ENCODE results near the gene PAX2.

PAX2 gene

DNA sequence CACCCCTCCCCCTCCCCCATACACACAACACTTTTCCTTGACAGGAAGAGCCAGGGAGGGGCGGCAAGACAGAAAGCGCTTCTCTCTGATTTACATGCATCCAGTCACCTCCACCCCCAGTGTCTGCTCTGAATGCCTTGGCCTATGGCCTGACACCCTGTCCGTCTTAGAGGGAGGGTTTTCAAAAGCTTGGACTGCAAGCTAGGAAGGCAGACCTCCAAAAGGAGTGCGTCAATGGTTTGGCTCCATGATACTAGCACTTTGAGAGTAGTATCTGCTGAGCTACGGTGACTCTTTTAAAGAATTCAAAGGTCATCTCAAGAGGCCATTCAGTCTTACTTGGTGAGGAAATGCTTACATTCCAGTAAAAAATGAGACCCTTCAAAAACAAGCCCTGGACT is 20.3 kb upstream of the PAX2 start:
- no peak for DNase-seq

DNA sequence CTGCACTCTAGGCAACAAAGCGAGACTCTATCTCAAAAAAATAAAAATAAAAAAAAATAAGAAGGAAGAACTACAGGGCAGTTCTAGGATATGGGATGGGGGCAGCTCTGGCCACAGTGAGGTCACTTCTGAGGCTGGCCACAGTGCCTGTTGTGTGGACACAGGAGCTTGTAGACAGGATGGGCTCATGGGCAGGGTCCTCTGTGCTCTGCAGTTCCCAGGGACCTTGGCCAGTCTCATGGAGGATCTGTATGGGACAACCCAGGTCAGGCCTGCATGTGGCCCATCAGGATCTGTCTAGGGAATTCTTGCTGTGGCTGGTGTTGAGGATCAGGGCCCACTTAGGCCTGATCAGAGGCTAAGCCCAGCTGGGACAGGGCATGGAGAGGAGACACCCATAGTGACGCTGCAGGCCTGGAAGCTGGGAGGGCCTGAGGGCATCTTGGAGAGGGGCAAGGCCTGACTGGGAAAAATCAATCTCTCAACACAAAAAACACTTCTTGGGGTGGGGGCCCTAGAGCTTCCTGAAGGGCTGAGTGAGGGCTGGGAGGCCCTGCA is 19.4 kb upstream of the PAX2 start:
- no peak for DNase-seq

DNA sequence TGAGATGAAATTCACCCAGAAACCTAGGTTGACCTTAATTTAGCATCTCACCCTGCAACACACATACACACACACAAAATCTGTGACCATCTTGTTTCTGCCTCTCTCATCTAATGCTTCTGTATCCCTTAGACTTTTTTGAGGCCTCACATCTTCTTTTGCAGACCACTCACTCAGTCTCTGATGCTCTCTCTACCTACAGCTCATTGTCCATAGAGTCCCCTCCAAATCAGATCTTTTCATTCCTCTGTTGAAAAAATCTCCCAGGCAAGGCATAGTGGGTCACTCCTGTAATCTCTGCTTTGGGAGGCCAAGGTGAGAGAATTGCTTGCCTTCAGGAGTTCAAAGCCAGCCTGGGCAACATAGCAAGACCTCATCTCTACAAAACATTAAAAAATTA is 17.6 kb upstream of the PAX2 start:
- no peak for DNase-seq

DNA sequence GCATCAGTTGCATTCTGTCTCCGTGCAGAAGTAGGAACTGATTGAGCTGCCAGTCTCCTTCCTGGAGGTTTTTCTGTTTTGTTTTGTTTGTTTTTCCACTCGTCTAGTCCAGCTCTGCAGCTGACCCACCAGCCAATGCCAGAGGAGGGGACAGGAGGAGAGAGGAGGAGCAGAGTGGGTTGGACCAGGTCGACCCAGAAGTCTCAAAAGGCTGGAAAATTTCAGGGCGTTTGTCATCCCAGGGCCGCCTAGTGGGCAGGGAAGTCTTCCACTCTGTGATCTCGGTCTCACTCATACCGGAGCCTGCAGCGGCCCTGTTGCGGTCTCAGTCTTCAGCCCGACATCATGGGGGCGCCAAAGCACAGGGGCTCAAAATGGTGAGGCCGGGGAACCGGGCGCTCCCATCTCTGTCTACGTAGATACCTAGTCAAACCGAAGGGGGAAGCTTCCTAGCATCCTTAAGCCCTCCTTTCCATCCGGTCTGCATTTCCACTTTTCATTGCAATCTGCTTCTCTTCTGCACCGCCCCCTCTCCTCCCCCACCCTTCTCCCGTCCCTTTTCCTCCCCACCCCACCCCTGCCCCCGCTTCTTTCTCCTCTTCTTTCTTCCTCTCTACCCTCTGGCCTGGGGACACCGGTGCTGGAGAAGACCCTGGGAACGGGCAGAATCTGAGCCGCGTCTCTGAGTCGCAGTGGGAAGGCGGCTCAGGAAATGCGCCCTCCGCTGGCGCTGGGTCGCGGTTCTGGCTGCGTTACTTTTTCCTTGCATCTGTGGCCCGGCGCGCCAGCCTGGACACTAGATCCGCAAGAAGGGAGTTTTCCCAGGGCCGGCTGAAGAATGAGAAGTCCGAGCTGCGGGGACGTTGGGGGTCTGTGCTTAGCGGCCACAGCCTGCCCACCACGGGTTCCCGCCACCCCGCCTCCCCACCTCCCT is 16.2 kb upstream of the PAX2 start:
- no peak for DNase-seq

DNA sequence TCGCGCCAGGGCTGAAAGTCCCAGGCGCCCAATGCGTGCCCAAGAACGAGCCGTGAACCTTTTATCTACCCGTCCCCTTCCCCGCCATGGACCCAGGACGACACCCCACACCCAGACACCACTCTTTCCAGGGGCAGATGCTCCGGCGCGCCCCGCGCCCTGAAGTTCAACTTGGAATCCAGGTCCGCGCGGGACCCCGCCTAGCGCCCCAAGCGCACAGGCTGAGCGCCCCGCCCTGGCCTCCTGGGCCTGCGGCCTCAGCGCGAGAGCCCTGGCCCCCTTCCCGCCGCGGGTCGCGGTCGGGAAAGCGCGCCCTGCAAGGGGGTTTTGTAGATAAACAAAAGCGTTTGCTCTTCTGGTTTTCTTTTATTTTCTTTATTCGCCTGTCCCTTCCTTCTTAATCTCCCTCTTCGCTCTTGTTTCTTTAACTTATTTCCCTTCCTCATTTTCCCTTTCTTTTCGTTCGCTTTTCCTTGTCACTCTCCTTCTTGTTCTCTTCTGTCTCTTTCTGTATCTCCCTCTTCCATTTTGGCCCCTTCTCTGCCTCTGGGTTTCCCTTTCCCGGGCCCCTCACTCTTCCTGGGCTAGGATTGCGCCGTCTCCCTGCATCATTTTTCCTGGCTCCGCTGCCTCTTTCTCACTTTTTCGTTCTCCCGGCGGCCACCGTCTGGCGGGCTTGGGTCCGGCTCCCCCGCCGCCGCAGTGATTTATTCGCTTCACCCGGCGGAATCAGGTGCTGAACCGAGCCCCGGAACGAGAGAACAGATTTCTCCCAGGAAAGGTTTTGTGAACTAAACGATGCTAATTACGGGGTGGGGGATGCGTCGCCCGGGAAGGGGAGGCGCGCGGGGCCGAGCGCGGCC is 15.3 kb upstream of the PAX2 start:
- no peak for DNase-seq

DNA sequence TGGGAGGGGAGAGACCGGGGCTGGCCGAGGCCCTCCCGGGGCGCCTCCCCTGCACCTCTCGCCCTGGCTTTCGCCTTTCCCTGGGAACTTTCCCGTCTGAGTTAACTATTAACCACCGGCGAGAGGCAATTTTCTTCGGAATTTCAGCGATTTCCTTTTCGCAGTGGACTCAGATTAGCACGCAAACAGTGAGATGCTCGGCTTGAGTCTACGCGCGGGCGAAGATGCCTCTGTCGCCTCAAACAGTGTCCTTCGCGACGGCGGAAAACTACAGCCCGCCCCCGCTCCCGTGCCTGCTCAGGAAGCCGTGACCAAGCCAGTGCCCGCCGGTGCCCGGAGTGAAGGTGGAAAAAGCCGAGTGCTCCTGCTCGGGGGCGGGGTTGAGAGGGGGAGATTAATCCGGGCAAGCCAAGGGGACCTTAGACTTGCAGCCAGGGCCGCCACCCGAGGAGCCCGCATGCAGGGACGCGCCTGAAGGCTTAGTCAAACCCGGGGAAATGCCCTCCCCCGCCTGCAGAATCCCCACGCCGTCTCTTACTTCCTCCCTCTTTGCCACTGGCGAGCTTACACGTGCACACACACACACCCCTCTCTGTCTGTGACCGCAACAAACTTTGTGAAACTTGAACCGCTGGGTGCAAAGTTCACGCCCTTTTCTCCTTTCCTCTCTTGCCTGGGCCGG is 14.5 kb upstream of the PAX2 start:
- no peak for DNase-seq

DNA sequence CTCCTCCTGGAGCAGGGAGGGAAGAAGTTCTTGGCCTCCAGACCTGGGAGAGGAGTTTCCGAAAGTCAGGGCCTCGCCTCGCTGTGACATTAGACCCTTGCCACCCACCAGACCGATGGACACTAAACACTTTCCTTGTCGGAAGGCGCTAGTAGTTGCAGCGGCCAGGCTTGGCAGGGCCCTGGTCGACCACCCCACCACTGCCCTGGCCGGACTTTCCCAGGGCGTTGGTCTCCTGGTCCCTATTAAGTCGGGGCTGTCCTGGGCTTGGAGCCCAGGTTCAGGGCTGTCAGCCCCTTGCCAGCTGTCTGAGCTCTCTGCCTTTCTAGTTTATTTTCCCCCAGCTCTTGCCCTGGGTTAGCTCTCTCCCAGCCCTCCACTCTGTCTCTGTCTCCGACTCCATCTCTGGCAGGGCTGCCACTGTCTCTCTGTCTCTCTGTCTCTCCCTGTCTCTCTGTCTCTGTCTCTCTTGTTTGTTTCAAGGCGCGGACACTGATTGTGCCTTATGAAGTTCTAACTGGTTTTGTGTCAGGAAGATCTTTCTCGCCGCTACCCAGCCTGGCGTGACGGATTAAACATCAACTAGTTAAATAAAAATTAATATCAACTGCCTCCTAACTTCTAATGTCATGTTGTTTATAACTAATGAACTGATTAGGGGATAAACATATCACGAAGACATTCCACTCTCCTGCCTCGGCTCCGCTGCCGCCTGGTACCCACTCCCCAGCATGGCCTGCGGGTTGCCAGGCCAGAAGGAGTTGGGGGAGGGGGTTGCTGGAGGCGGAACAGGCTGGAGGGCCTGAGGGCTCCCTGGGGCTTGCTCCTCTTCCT is 13.8 kb upstream of the PAX2 start:
- DNase-seq, result no peak

DNA sequence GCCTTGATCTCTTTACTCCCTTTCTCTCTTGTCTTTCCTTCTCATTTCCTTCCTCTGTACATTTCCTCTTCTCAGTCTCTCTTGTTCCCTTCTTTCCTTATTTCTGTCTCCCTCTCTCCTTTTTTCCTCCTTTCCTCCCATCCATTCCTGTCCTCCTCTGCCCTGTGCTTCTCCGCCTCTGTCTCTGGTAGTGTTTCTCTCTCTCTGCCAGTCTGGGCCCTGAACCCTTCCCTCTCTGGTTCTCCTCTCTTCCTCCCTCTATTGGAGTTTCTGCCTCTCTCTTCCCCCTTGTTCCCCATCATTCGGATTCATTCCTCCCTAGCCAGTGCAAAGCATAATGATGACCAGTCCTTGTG is 13.2 kb upstream of the PAX2 start:
- no peak for DNase-seq

DNA sequence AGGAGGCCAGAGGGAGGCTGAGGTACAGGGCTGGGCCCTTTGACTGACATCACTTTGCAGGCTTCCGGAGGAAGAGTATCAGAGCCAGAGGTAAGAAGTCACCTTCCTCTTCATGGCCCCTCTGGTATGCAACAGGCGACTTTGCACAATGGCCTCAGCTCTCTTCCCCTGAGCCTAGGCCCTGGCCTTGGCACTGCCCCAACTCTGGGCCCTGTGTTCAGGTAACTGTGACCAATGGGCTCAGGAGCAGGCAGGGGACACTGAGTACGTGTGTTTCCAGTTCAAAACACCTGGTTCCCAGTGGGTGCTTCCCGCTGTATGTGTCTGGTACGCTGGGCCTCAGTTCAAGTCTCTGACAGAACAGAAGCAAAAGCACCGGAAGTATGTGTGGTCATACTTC is 12.1 kb upstream of the PAX2 start:
- DNase-seq, result no peak

DNA sequence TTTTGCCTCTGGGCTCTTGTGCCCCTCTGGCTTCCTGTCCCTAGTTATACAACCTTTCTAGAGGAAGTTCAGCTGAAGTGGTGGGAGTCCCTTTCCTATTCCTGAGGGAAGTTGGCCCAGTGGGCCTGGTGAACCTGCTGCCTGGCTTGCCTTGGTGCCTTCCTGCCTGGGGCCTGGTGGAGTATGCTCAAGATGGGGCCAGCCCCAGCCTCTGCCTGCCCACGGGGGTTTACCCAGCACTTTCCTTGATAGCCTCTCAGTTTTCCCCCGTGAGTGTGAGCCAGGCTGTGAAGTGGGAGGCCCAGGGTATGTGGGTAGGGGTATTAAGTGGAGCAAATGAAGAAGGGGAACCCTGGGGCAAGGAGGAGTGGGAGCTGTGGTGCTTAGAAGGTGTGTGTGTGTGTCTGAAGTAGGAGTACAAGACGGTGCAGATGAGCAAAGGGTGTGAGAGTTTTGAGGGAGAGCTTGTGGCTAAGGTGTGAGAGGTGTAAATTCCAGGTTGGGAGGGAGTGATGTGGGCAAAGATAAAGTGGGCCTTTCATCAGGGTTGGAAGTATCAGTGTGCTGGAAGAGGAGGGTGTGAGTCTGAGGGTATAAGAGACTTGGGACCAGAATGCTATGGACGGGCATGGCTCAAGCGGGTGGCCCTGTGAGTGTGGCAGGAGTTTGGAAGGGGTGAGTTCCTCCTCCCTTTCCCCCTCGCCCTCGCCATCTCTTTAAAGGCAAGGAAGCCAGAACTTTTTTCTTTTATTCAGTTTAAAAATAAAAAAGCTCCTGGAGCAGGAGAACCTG is 10.9 kb upstream of the PAX2 start:
- DNase-seq, result no peak

DNA sequence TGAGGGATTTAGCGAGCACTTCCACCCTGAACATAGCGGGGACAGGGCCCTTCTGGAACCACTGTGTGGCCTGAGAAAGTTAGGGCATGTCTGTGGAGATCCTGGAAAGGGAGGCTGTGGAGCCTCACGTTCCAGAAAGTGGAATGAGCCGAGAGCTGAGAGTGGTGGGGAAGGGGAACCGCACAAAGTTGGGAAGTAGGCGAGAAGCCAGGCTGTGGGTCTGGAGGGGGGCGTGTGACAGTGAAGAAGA is 10.4 kb upstream of the PAX2 start:
- DNase-seq, result no peak

DNA sequence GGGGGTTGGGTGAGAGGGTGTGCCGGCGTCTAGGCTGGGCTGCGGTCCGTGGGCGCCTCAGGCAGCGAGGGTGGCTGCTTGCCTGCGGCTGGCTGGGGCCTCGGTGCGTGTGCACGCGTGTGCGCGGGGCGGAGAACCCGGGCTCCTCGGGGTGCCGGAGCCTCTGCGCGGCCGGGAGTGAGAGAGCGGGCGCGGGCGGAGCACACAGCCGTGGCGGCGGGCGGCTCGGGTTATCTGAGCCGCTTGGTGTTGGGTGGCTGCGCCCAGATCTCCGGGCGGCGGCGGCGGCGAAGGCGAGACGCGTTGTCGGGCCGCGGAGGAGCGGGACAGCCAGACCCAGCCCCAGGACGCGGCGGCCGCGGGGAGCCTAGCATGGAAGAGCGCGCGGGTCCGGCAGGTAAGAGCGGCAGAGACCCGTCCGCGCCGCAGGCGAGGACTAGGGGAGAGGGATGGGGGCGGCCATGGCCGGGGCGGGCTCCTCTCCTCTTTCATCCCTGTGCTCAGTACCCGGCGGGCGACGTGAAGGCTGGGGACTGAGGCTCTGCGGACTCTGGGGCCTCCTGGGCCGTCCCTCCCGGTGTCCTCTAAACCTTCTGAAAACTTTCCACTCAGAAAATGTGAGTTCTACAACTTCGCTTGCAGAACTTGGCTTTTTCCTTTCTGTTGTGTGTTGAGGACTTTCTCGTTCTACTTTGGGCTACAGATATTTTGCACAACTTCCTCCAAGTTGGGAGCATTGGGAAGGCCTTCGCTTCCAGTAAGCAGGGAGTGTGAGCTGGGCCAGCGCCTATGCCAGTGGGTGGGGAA is 9.8 kb upstream of the PAX2 start:
- no peak for DNase-seq

DNA sequence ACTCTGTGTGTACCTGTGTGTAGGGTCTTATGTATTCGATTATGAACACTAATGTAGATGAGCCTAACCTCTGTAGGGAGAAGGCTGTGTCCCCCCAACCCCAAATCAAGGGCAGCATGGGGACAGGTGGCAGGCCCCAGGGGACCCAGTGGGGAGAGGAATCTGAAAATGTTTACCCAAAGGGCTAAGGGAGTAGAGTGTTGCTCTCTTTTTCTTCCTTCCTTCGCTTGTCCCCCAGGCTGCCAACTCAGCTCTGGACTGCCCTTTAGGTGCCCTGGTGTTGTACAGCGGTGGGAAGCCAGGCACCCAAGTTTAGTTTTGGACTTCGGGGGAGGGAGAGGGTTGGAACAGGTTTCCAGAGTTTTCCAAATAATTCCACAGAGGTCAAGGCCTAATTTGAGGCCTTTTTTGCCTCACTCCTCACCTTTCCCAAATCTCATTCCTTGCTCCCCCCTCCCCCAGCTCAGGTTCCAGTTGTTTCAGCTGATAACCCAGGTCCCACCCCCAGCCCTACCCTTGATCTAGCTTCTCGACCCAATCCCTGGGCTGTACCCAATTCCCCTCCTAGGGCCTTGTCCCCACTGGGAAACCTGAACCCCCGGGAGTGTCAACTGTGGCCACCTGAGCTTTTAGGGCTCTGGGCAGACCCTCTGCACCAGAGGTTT is 9.1 kb upstream of the PAX2 start:
- no peak for DNase-seq

DNA sequence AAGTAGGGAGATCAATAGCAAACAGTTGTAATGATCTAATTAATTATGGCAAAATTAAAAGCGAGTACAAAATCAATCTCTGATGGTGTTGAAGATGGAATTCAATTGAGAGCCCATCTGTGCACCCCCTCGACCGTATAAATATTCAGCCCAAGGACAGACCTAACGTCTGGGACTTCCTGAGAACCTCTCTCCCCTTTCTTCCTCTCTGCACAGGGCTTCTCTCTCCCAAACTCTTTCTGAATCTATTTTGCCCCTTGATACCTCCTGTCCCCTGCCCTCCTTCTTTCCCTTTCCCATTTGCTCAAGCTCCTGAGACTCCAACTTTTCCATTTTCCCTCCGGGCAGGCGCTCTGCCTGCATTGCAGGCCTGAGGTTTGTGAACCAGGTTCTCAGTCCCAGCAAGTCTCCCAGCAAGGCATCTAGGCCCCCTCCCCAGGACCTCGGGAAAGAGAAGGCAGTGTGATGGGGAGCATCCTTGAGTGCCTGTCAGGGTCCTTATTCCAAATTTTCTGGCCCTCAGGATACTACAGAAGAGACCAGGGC is 8.5 kb upstream of the PAX2 start:
- no peak for DNase-seq

DNA sequence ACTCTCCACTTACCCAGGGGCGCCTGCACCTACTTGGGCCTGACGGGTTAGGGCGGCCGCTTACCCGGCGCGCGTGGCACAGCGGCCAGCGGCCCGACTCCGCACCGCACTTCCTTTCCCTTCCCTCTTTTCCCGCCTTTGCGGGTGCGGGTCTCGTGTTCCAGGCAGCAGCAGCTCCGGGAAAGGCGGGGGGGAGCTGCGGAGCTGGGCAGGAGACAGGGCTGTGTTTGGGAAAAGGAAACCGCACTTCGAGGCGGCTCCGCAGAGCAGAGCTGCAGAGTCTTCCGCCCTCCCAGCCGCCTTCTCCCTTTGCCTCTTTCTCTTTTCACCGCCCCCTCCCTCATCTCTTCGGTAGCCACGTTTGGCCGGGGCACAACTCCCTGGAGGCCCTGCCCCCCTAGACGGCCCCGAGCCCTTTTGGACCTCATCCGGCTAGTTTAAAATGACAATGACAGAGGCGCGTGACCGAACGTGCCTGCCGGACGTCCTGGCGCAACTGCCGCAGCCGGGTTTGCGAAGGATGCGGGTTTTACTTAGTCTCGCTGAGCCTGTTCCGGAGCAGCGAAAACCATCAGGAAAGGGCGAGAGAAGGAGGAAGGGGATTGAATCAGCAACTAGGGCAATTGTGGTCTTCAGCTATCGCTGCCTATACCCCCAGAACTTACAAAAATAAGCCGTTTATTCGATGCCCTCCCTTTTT is 7.9 kb upstream of the PAX2 start:
- no peak for DNase-seq

DNA sequence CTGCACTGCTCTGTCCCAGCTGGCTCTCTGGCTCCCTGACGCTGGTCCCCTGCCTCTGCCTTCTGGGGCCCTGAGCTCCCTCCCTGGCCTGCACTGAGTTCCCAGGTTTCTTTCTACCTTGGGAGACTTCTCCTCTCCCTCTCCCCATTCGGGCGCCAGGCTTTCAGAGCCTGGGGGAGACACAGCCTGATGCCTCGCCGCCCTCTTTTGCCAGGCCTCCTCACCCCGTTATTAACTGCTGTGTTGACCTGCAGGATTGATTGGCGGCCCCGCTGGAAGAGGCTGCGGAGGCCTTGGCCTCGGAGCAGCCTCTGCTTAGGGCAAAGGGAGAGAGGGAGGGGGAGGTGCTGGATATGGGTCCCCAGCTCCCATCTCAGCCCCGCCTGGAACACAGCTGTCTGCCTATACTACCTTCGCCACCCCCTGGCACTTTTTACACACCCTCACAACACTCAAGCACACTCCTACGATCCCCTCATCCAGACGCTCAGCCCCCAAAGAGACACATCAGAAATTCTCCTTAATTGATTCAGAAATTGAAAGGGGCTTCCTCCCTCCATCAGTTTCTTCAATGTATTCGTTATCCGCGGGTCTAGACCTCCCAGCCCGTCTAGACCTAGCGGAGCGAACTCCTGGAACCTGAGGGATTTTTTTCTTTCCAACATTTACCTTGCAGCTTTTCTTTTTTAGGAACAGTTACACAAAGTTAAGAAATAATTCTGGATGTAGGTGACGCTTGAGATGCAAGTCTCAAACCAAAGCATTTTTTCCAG is 7.1 kb upstream of the PAX2 start:
- no peak for DNase-seq

DNA sequence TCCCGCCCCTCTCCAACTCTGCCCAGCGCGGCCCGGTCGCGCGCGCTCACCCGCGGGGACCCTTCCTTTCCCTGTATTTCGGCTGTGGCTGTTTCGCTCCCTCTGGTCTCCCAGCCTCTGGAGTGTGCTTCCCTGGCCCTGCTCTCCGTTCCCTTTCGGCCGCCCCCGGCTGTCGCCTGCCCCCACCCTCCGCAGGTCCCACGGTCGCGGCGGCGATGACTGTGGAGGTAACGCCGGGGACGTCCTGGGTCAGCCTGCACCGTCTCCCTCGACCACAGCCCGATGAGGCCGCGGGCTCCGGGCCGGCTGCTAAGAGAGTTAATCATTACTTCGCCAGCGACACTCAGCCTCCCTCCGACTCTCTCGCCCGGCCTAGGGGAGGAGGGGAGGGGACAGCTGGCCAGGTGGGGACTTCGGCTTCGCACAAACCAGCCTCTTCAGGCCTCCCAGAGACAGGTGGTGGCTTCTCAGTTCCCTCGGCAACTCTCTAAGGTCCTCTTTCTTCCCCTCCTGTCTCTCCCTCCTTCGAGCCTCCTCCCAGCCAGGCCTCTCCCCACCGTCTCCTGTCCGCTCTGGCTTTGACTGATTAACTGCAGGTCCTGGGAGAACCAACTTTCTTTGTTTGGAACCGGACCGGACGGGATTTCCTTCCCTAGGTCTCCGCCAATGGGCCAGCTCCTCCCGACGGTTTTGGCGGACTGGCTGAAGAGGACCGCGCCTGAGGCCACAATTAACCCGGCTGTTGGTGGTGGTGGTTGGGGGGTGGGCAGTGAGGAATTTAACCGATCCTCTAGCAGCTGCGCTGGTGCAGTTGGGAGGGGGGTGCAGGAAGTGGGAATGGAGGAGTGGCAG is 5.6 kb upstream of the PAX2 start:
- DNase-seq, result no peak

All from activated CD8-positive, alpha-beta memory T cell treated with anti-CD3 and anti-CD28 coated beads, Interleukin-2, amount 50 U/mL, for 4 hours (primary cell).